Mesodermal cell (in vitro differentiated cells): ENCODE results near the gene RASGRF2.
A peak's percentile ranks its signal among the peaks of the same experiment; 100 is the strongest.

ENCODE experiments used
- H3K27ac ChIP-seq: 2 replicates; pipeline ENCODE4 v1.7.0; 2013; ENCODE audit warnings: mild to moderate bottlenecking, low read depth, low read length, moderate library complexity; ENCODE audit not compliant: severe bottlenecking
- H3K36me3 ChIP-seq: 2 replicates; pipeline ENCODE4 v1.7.1; 2013; ENCODE audit warnings: mild to moderate bottlenecking, low read length, moderate library complexity; ENCODE audit not compliant: control insufficient read depth, insufficient read depth
- H3K4me1 ChIP-seq: one replicate; pipeline ENCODE4 v1.7.1; 2013; ENCODE audit warnings: mild to moderate bottlenecking, low read length; ENCODE audit not compliant: insufficient read depth, control insufficient read depth, poor library complexity, severe bottlenecking
- H3K4me3 ChIP-seq: 2 replicates; pipeline ENCODE4 v1.7.0; 2013; ENCODE audit warnings: low read length, control low read depth, mild to moderate bottlenecking; ENCODE audit not compliant: insufficient read depth, poor library complexity, severe bottlenecking; ENCODE audit errors: extremely low read depth
- H3K9me3 ChIP-seq: 2 replicates; pipeline ENCODE4 v1.7.1; 2013; ENCODE audit warnings: mild to moderate bottlenecking, low read length, moderate library complexity; ENCODE audit not compliant: control insufficient read depth
- WGBS, 2 experiments: methylation state at CpG; one replicate each; pipeline ENCODE4 v1.1.5; 2013; ENCODE audit warnings: missing lambda C conversion rate in 2 of 2; ENCODE audit not compliant: insufficient coverage in 2 of 2; 5-methylcytosine and 5-hydroxymethylcytosine counted together

The RASGRF2 gene

DNA sequence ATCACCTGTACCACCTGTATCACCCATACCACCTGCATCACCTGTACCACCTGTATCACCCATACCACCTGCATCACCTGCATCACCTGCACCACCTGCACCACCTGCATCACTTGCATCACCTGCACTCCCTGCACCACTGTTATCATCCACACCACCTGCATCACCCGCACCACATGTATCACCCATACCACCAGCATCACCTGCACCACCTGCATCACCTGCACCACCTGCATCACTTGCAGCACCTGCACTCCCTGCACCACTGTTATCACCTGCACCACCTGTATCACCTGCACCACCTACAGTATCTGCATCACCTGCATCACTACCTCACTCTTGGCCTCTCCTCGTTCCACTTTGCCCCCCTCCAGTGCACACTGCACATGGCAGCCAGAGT is 209.8 kb downstream of the RASGRF2 start:
- Histone ChIP-seq H3K9me3 (no peaks in the 10 kb centered on the region), H3K4me1 (peaks cover 9% of the 10 kb centered on the region), H3K4me3 (no peak overlapping the region), H3K27ac (no peak overlapping the region), H3K36me3 (no peaks in the 10 kb centered on the region)
- WGBS, 2 experiments, result 88 to 100% methylated on average over 1 to 2 of the region's 2 CpGs

DNA sequence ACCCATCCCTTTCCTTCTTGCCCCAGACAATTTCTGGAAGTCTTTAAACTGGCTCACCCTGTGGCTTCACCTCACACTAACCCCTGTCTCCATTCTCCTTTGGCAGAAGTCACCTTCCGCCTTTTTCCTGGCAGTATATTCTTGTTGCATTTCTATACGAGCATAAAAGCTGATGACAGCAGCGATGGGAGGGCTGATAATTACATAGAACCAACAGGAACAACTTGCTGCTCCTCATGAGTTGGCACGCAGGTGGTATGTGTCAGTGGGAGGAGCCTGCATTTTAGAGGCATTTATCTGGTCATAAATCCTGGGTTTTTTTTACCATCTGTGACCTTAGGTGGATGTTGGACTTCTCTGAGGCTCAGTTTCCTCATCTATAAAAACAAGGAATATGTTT is 211.6 kb downstream of the RASGRF2 start:
- Histone ChIP-seq H3K4me3 (no peak overlapping the region), H3K4me1 (peaks cover 4% of the 10 kb centered on the region), H3K9me3 (no peaks in the 10 kb centered on the region), H3K36me3 (no peaks in the 10 kb centered on the region), H3K27ac (no peak overlapping the region)
- WGBS, 2 experiments, result 77% methylated on average over 2 of the region's 4 CpGs; no CpG with 5 or more reads in 1 of the 2 experiments

DNA sequence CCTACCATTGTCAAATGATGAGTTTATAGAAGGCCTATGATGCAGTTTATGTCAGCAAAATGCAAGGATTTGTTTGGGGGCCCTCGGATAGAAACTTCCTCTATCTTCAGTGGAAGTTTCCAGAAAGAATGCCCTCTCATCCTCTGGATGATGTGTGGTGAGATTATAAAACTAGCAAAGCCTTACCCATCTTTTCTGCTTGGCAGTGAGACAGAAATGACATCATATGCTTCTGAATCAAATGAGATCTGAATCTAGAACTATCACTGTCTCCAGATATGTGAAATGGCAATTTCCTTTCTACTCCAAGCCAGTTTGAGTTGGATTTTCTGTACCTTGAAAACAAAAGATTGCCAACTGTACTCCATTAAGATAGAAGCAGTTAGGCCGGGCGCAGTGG is 212.5 kb downstream of the RASGRF2 start:
- Histone ChIP-seq H3K27ac (no peak overlapping the region), H3K36me3 (no peaks in the 10 kb centered on the region), H3K9me3 (no peaks in the 10 kb centered on the region), H3K4me3 (no peak overlapping the region), H3K4me1 (no peaks in the 10 kb centered on the region)
- 80% methylated on average over 2 of the region's 3 CpGs; no CpG with 5 or more reads in 1 of the 2 experiments for WGBS, 2 experiments

DNA sequence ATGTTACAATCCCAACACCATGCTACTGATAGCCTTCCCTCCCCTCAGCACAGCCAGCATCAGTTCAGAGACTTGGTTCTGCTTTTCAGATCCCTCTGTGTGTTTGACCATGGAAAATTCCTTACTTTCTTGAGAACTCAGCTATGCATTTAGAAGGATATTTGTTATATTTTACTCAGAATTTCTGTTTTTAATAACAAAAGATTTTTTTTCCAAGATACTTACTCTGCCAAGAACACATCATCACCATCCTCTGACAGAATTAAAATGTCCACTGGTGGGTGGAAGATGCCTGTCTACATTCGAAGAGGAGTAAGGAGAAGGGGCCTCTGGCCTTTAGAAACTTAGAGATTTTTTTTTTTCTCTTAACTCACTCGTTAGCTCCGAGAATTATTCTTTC is 216.9 kb downstream of the RASGRF2 start:
- H3K4me3 ChIP-seq, result no peak overlapping the region
- WGBS, 2 experiments, result no CpG with 5 or more reads among the region's 3 CpGs
- no peaks in the 10 kb centered on the region for H3K9me3 ChIP-seq
- no peaks in the 10 kb centered on the region for H3K4me1 ChIP-seq
- no peak overlapping the region for H3K27ac ChIP-seq
- no peaks in the 10 kb centered on the region for H3K36me3 ChIP-seq

DNA sequence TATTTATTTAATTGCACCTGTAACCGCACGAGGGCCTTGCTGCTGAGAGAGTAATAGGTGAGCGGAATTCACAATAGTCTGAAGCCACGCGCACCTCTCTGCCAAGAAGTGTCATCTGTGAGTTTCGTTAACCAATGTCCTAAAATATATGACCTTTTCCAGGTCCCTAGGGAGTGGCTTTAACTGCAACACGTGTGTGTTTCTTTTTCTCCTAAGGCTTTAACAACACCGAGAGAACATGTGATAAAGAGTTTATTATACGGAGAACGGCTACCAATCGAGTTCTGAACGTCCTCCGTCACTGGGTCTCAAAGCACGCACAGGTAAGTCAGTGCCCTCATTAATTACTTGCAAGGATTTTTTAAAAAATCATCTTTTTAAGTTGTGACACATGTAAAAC is 219.8 kb downstream of the RASGRF2 start:
- peaks cover 2% of the 10 kb centered on the region for H3K4me1 ChIP-seq
- H3K9me3 ChIP-seq, result no peaks in the 10 kb centered on the region
- 81 to 91% methylated on average over 14 of the region's 14 CpGs for WGBS, 2 experiments
- no peaks in the 10 kb centered on the region for H3K36me3 ChIP-seq
- no peak overlapping the region for H3K4me3 ChIP-seq
- H3K27ac ChIP-seq, result no peak overlapping the region

DNA sequence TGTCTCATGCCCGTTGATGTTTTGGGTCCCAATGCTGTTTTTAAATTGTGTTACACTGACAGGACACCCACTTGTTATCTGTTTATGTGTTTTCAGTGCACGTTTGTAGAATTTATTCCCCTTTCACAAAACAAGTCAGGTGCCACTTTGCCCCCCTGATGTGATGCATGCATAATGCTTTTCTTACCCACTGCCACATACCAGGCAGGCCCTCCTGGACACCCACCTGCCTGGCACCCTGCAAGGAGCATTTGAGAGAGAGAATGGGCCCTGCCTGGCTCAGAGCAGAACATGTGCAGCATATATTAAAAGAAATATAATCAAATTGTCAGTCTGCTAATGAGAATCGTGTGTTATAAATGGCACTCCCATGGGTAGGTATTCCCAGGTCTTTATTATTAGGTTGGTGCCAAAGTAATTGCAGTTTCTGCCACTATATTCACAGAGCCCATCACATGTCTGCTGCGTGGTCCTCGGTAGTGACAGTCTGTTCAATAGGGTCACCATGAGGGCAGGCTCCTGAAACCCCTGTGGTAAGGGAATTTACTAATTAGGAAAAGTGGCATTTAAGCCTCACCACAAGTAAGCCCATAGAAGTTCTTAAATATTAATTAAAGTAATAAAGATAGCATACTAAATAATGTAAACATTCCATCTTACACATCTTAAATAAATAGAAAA is 220.8 kb downstream of the RASGRF2 start:
- H3K4me3 ChIP-seq, result no peak overlapping the region
- H3K36me3 ChIP-seq, result no peaks in the 10 kb centered on the region
- H3K9me3 ChIP-seq, result no peaks in the 10 kb centered on the region
- peaks cover 2% of the 10 kb centered on the region for H3K4me1 ChIP-seq
- 80% methylated on average over 2 of the region's 5 CpGs; no CpG with 5 or more reads in 1 of the 2 experiments for WGBS, 2 experiments
- H3K27ac ChIP-seq, result no peak overlapping the region

DNA sequence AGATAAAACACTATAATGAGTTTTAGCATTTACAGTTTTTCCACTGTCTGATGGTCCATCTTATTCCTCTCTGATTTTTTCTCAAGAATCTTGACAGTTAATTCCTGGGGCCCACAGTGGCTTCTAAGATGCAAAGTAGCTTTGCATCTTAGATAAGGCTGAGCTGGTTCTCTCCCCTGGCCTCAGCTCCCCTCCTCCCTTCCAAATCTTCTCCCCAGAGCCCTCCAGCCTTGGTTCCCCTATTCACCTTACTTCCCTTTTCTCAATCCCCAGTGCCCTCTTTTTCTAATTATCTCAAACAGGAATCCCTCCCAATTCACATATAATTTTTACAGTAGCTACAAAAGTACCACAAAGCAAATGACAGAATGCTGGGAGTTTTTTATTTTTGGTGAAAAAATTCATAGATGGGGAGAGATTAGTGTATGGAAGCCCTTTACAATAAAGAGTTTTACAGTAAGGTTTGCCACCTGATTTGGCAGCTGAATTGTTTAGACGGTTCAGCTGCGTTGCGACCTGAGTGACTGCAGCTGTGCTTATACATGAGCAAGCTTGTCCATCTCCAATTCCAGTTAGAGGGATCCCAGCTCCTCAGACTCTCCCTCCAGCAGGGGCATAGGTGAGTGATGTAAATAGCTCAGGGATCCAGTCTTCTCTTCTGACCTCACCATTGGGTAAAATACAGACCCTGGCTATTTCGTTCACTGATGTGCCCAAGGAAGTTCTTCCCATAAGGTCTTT is 221.6 kb downstream of the RASGRF2 start:
- H3K27ac ChIP-seq, result no peak overlapping the region
- no peak overlapping the region for H3K4me3 ChIP-seq
- H3K9me3 ChIP-seq, result no peaks in the 10 kb centered on the region
- no peaks in the 10 kb centered on the region for H3K36me3 ChIP-seq
- WGBS, 2 experiments, result 75 to 89% methylated on average over 1 to 4 of the region's 4 CpGs
- peaks cover 2% of the 10 kb centered on the region for H3K4me1 ChIP-seq

DNA sequence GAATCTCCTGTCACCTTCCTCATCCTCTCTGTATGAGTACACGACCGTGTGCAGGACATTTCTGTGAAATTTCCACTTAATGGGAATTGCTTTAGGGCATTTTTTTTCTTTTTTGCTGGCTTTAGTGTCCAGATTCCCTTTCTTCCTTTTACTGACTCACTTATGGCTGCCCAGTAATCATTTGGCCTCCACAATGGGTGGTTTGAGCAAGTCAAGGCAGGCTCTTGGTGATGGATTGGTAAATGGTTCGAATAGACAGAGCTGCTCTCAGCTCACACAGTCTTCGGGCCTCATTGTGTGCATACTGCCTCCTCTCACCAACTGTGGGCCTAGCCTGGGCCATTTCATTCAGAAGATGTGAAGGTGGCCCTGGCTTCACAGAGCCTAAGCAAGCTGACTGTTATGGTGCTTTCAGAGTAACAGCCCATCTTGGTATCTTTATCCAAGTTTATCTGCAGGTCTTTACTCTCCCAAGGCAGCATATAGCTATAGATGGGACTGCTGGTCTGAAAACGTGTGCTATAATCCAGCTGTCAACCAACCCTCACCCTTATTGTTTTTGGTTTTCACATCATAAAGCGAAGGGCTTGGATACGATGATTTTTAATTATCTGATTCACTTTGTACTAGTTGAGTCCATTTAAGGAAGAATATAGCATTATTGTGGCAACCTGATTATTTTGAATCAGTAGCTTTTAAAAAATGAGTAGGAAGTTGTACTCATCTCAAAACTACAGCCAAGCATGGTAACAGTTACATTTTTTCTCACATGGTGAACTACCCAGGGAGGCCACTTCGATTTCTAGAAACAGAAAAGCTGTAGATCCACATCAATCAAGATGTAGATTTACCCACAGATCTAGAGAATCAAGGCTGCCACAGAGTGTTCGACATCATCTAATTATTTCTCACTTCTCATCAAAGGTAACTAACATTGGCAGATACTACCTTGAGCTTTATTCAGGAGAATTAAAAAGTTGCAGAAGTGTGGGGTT is 222.5 kb downstream of the RASGRF2 start:
- Histone ChIP-seq H3K36me3 (no peaks in the 10 kb centered on the region), H3K4me3 (no peak overlapping the region), H3K9me3 (no peaks in the 10 kb centered on the region), H3K4me1 (peaks cover 2% of the 10 kb centered on the region), H3K27ac (no peak overlapping the region)
- 90 to 95% methylated on average over 4 to 5 of the region's 9 CpGs for WGBS, 2 experiments

DNA sequence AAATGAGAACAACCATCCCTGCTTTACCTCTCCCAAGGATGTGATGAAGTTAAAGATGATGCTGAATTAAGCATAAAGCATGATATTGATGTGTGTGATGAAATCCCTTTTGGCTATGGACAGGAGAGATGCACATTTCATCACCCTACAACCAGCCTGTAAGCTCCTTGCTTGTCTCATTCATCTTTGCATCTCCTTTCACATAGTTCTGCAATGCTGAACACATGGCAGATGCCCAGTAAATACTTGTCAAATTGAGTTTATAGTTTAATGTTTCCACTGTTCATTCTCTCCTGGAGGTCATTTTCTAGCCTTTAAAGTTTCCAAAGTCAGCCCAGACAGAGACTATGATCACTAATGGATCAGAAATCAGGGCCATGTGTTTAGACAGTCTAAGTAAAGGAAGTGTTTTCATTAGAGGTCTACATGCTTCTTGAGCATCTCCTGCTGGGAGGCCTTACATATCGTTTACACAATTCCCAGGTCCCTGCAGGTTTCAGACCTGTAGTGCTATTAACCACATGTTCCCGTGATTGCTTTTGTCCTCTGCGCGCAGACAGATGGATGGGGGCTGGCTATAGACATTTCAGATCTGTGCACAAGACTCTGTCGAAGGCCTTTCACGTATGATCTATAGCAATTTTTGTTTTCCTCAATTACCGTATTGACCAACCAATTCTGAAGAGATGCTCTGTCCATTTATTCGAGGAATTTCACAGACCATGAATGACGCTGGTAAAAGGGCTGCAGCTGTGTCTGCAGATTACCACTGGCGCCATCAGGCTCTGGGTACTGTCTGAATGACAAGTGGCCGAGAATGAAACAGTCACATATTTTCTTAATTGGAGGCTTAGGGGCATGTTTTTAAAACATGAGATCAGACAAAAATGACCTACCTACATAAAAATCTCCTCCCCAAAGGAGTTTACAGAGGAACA is 223.9 kb downstream of the RASGRF2 start:
- no peaks in the 10 kb centered on the region for H3K36me3 ChIP-seq
- peak overlapping the region; percentile 87 for H3K27ac ChIP-seq
- peaks cover 2% of the 10 kb centered on the region for H3K4me1 ChIP-seq
- 83 to 89% methylated on average over 10 to 11 of the region's 11 CpGs for WGBS, 2 experiments
- no peak overlapping the region for H3K4me3 ChIP-seq
- H3K9me3 ChIP-seq, result no peaks in the 10 kb centered on the region

DNA sequence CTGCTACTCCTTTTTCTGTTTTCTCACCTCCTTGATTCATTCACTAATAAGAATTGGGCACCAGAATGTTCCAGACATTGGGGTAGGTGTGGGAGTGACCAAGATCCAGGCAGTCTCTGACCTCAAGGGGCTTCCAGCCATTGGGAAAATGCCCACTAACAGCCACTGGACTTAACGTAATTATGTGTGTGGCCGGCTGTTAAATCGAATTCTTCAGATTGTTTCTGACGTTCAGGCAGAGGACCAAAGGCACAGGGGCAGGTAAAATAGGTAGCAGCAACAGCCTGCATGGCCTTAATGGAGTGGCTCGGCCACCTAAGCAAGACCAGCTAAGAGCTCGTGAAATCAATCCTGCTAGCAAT is 224.6 kb downstream of the RASGRF2 start:
- WGBS, 2 experiments, result 77 to 88% methylated on average over 5 to 6 of the region's 6 CpGs

More for the DNA sequence above, 224.6 kb downstream of the RASGRF2 start:
- Histone ChIP-seq H3K36me3 (no peaks in the 10 kb centered on the region), H3K4me3 (no peak overlapping the region), H3K4me1 (peaks cover 2% of the 10 kb centered on the region), H3K9me3 (no peaks in the 10 kb centered on the region), H3K27ac (peak overlapping the region; percentile 87)
